HG03520 (cell line): ENCODE results near the gene GTSF1L.
"Not testable (repeated sequence)": the region's sequence is repeated elsewhere in the genome, so short reads cannot be mapped to it uniquely, and the experiment has no call there.

Experiments used
- ATAC-seq: cut with Tn5 transposase; IDR thresholded peaks from one replicate; pipeline ENCODE4 v1.9.1; 2021; ENCODE audit warnings: mild to moderate bottlenecking, moderate library complexity; ENCODE audit not compliant: unreplicated experiment

The GTSF1L gene

GRCh38 chr20:43726811-43727338 is at the start of gene GTSF1L:
TSS of gene GTSF1L (minus strand) at chr20:43727002. CDS start at chr20:43726694, 308 bp downstream.
- ATAC-seq, result no peak

GRCh38 chr20:43774754-43775153 is 48.0 kb upstream of the GTSF1L start:
- ATAC-seq, result no peak

- no peak for ATAC-seq
Measured at GRCh38 chr20:43771503-43772190, 44.8 kb upstream of the GTSF1L start.

- ATAC-seq, result no peak
Measured at GRCh38 chr20:43770342-43770741, 43.5 kb upstream of the GTSF1L start.

GRCh38 chr20:43767686-43768474 is 41.1 kb upstream of the GTSF1L start:
- ATAC-seq, result no peak

- ATAC-seq, result no peak
Measured at GRCh38 chr20:43766917-43767316, 40.1 kb upstream of the GTSF1L start.

- ATAC-seq, result no peak
Measured at GRCh38 chr20:43766385-43766784, 39.6 kb upstream of the GTSF1L start.

GRCh38 chr20:43765916-43766315 is 39.1 kb upstream of the GTSF1L start:
- ATAC-seq, result no peak

- no peak for ATAC-seq
Measured at GRCh38 chr20:43762911-43763310, 36.1 kb upstream of the GTSF1L start.

GRCh38 chr20:43761386-43762340 is 34.9 kb upstream of the GTSF1L start:
- ATAC-seq, result no peak

GRCh38 chr20:43757888-43758287 is 31.1 kb upstream of the GTSF1L start:
- not testable (repeated sequence) for ATAC-seq

- ATAC-seq, result no peak
Measured at GRCh38 chr20:43755851-43756250, 29.0 kb upstream of the GTSF1L start.

GRCh38 chr20:43755390-43755789 is 28.6 kb upstream of the GTSF1L start:
- no peak for ATAC-seq

- ATAC-seq, result peak; percentile 47
Measured at GRCh38 chr20:43752561-43753301, 25.9 kb upstream of the GTSF1L start.

- ATAC-seq, result no peak
Measured at GRCh38 chr20:43752051-43752360, 25.2 kb upstream of the GTSF1L start.

- peak; percentile 75 for ATAC-seq
Measured at GRCh38 chr20:43751167-43752050, 24.6 kb upstream of the GTSF1L start.

GRCh38 chr20:43750774-43751166 is 24.0 kb upstream of the GTSF1L start:
- no peak for ATAC-seq

- no peak for ATAC-seq
Measured at GRCh38 chr20:43749734-43750294, 23.0 kb upstream of the GTSF1L start.

GRCh38 chr20:43748274-43748673 is 21.5 kb upstream of the GTSF1L start:
- ATAC-seq, result no peak
